HCT116 (cell line): ENCODE results near the gene KIAA0232. TPM values are rescaled to one million over a fixed set of nuclear protein-coding genes. Genes with fewer than 3 reads are reported as not detected.

Experiments used
- ATAC-seq: fragments of 200-7000 bp; cut with Tn5 transposase; 2 replicates; pipeline ENCODE4 v1.9.1; 2020; ENCODE audit warnings: mild to moderate bottlenecking, moderate library complexity
- BruUV-seq: library from RNA; stranded (reverse); fragments of 400-500 nt; replicated peaks from 2 replicates; lab custom pipeline; 2021; lab: Mats Ljungman, UMichigan
- CTCF ChIA-PET: fragments of 300-600 bp; sonication (Branson Sonifier 250); formaldehyde crosslinking; loops from one replicate; lab custom pipeline; 2021; ENCODE audit warnings: antibody characterized with exemption; lab: Charles Lee
- POLR2A ChIA-PET: fragments of 300-600, 350-600 bp; sonication (Branson Sonifier 250); formaldehyde crosslinking; loops from one replicate; lab custom pipeline; 2021; ENCODE audit warnings: antibody characterized with exemption; lab: Charles Lee
- RAD21 ChIA-PET, 2 experiments: fragments of 300-600 bp; sonication (Branson Sonifier 250); formaldehyde crosslinking; loops; one replicate each; lab custom pipeline; 2023; ENCODE audit warnings: low total read pairs in 2 of 2; ENCODE audit not compliant: uncharacterized antibody in 2 of 2, unreplicated experiment in 2 of 2, low non-redundant PET in 1 of 2; lab: Charles Lee
- DNase-seq: peaks from one replicate; pipeline ENCODE4 v3.0.0-alpha.2; 2010; ENCODE audit warnings: low read depth, low spot score
- H2AFZ ChIP-seq: fragments of 200-600 bp; shearing (Covaris generic), sonication (generic); 2 replicates; pipeline ENCODE4 v1.6.1; 2017; ENCODE audit warnings: low read depth, mixed run types, mixed read lengths, antibody characterized with exemption, low read length; ENCODE audit not compliant: poor library complexity, severe bottlenecking
- H3K27ac ChIP-seq: 2 replicates; pipeline ENCODE4 v1.5.1; 2012; ENCODE audit warnings: low read depth, low read length
- H3K27me3 ChIP-seq: fragments of 200-600 bp; sonication (generic); 2 replicates; pipeline ENCODE4 v1.6.1; 2016; ENCODE audit warnings: mixed run types, low read length, mixed read lengths; ENCODE audit not compliant: insufficient read depth
- H3K36me3 ChIP-seq, 2 experiments: fragments of 200-500 bp in 1 of 2; fragments of 200-600 bp in 1 of 2; sonication (Bioruptor generic) in 1 of 2; sonication (generic) in 1 of 2; 2 replicates each; pipeline versions ENCODE4 v1.5.1 to v1.6.1; 2014 to 2016; ENCODE audit warnings: low read length in 2 of 2, inconsistent platforms in 1 of 2, mixed read lengths in 1 of 2, mixed run types in 1 of 2; ENCODE audit not compliant: insufficient read depth in 2 of 2, control insufficient read depth in 1 of 2
- H3K4me1 ChIP-seq, 2 experiments: fragments of 200-600 bp in 1 of 2; sonication (generic) in 1 of 2; 2 replicates each; pipeline versions ENCODE4 v1.5.1 to v1.6.1; 2012 to 2017; ENCODE audit warnings: low read length in 2 of 2, inconsistent platforms in 1 of 2, mild to moderate bottlenecking in 1 of 2, mixed read lengths in 1 of 2, mixed run types in 1 of 2, moderate library complexity in 1 of 2; ENCODE audit not compliant: insufficient read depth in 2 of 2, control insufficient read depth in 1 of 2
- H3K4me2 ChIP-seq: fragments of 200-600 bp; sonication (generic); 2 replicates; pipeline ENCODE4 v1.6.1; 2017; ENCODE audit warnings: mixed run types, low read length, mixed read lengths
- H3K4me3 ChIP-seq, 2 experiments: fragments of 200-600 bp in 1 of 2; sonication (generic) in 1 of 2; replicated peaks in 1 of 2; 2 replicates each; pipeline ENCODE4 v1.5.1; 2011 to 2016; ENCODE audit warnings: low read length in 2 of 2, control low read depth in 1 of 2, low read depth in 1 of 2, mild to moderate bottlenecking in 1 of 2, mixed read lengths in 1 of 2, mixed run types in 1 of 2
- H3K79me2 ChIP-seq: fragments of 200-600 bp; sonication (generic); 2 replicates; pipeline ENCODE4 v1.6.1; 2017; ENCODE audit warnings: mild to moderate bottlenecking, mixed run types, low read length, moderate library complexity, mixed read lengths; ENCODE audit not compliant: insufficient read depth
- H3K9ac ChIP-seq: fragments of 200-600 bp; sonication (generic); 2 replicates; pipeline ENCODE4 v1.6.1; 2016; ENCODE audit warnings: low read length, mixed read lengths
- H3K9me2 ChIP-seq: fragments of 200-600 bp; sonication (generic), shearing (Covaris generic); 2 replicates; pipeline ENCODE4 v1.6.1; 2017; ENCODE audit warnings: mixed run types, mild to moderate bottlenecking, moderate library complexity; ENCODE audit not compliant: insufficient read depth
- H3K9me3 ChIP-seq, 2 experiments: fragments of 200-500 bp in 1 of 2; fragments of 200-600 bp in 1 of 2; sonication (Bioruptor generic) in 1 of 2; sonication (generic) in 1 of 2; 2 replicates each; pipeline ENCODE4 v1.6.1; 2014 to 2017; ENCODE audit warnings: low read length in 2 of 2, mixed read lengths in 2 of 2, inconsistent platforms in 1 of 2, low read depth in 1 of 2, mild to moderate bottlenecking in 1 of 2, mixed run types in 1 of 2, moderate library complexity in 1 of 2; ENCODE audit not compliant: control insufficient read depth in 1 of 2, insufficient read depth in 1 of 2
- H4K20me1 ChIP-seq: fragments of 200-600 bp; sonication (generic), shearing (Covaris generic); 2 replicates; pipeline ENCODE4 v1.6.1; 2017; ENCODE audit warnings: mixed run types, mild to moderate bottlenecking, moderate library complexity; ENCODE audit not compliant: insufficient read depth
- EGR1 ChIP-seq: IDR thresholded peaks from 2 replicates; pipeline ENCODE4 v1.6.1; 2012; ENCODE audit warnings: low read depth
- EZH2 ChIP-seq: fragments of 200-600 bp; sonication (generic); IDR thresholded peaks from 2 replicates; pipeline ENCODE4 v1.6.1; 2017; ENCODE audit warnings: antibody characterized with exemption, mixed run types
- FOSL1 ChIP-seq: IDR thresholded peaks from 2 replicates; pipeline ENCODE4 v1.6.1; 2012; ENCODE audit warnings: low read depth
- JUND ChIP-seq: IDR thresholded peaks from 2 replicates; pipeline ENCODE4 v1.6.1; 2012
- SIN3A ChIP-seq: IDR thresholded peaks from 2 replicates; pipeline ENCODE4 v1.6.1; 2012; ENCODE audit warnings: low read depth
- SP1 ChIP-seq: IDR thresholded peaks from 2 replicates; pipeline ENCODE4 v1.6.1; 2012; ENCODE audit warnings: low read depth
- intact Hi-C: fragments of 100-400 bp; cut with micrococcal nuclease; formaldehyde crosslinking; loops from 2 replicates; pipeline ENCODE4 v1.10.0; 2022
- total RNA-seq: library from RNA; stranded (reverse); gene quantifications from one replicate; pipeline ENCODE4 v1.2.1, GENCODE V29; 2021; ENCODE audit not compliant: unreplicated experiment
- TF ChIP-seq, protein P1 (sequence below): IDR thresholded peaks from 2 replicates; pipeline ENCODE4 v1.6.1; 2012
- TF ChIP-seq, protein P2 (sequence below), 3 experiments: fragments of 200-600 bp in 1 of 3; sonication (generic) in 1 of 3; IDR thresholded peaks in 2 of 3; conservative IDR thresholded peaks in 1 of 3; 2 replicates each; pipeline ENCODE4 v1.5.1; 2012 to 2017; ENCODE audit warnings: low read depth in 2 of 3, low read length in 2 of 3, antibody characterized with exemption in 1 of 3, borderline replicate concordance in 1 of 3, control low read depth in 1 of 3, mild to moderate bottlenecking in 1 of 3, mixed read lengths in 1 of 3, mixed run types in 1 of 3, moderate library complexity in 1 of 3; ENCODE audit not compliant: insufficient read depth in 1 of 3

KIAA0232 gene
- total RNA-seq, 1 experiment from 2014 or later: 18.1 TPM

DNA sequence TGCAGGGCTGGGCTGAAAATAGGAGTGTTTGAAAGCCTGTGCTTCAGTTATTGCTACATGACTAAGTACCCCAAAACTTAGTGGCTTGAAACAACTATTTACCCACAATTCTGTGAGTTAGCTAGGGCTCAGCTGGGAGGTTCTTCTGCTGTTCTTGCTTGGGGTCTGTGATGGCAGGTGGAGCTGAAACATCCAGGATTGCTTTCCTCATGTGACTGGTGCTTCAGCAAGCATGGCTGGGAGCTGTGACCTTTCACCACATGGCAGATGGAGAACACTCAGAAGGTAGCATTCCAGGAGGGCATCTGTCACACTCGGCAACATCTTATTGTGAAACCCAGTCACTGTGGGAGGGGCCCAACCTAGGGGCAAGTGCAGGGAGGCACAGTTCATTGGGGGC, 70.1 kb downstream of the KIAA0232 start:
- Histone ChIP-seq H3K27ac (no peak overlapping the region), H3K27me3 (no peaks in the 10 kb centered on the region), H3K9me3 (no peaks in the 10 kb centered on the region), H3K79me2 (0 out of 2 replicates have a peak, but pooled peaks cover 5% of the 10 kb centered on the region), H3K4me3 (no peak overlapping the region), H3K4me1 (peaks cover 3 to 16% of the 10 kb centered on the region in 2 experiments; a peak in 2 of 4 replicates), H3K4me2 (no peak overlapping the region), H2AFZ (no peak overlapping the region), H3K9ac (no peak overlapping the region), H4K20me1 (0 out of 2 replicates have a peak, but pooled peaks cover 2% of the 10 kb centered on the region), H3K36me3 (0 out of 4 replicates have a peak, but pooled peaks cover 0 to 3% of the 10 kb centered on the region in 2 experiments), H3K9me2 (no peaks in the 10 kb centered on the region)
- TF ChIP-seq, protein P1, sequence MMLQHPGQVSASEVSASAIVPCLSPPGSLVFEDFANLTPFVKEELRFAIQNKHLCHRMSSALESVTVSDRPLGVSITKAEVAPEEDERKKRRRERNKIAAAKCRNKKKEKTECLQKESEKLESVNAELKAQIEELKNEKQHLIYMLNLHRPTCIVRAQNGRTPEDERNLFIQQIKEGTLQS: no peak
- TF ChIP-seq SIN3A (no peak), EGR1 (no peak), SP1 (no peak)
- intact Hi-C loops: no loop called here
- ATAC-seq: no peak
- CTCF ChIA-PET: interaction anchor here (1.5 kb wide), 1 partner anchor 21 kb away, joined by 8 read pairs; no protein-coding TSS in a partner anchor
- BruUV-seq: no TSS peak
- RAD21 ChIA-PET: no interaction called here
- POLR2A ChIA-PET: no interaction called here
- no peak for DNase-seq

DNA sequence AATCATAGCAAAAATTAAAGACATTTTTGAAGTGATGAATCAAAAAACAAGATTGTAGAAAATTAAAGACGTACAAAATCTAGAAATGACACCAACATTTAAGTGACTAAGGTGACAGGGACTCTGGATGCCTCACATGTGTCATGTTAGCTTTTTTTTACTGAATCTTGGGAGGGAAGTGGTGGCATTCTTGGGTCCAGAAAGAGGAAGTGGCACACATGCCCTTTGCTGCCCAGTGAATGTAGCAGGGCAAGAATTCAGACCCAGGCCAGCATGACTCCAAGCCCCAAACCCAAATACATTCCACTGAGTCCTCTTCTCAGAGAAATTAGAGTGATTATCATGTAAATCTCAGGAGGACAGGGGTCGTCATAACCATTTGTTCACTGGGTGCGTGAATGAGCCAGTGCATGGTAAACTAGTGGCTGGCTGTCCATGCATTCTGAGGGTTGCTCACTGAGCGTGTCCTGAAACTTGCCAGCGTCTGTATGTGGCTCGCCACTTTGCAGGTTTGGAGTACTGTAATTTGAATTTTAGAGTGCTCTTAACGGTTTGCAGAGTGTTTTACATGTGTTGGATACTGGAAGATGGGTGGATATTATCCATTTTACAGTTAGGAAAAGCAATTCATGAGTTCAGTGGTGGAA, 71.7 kb downstream of the KIAA0232 start:
- no peak for ATAC-seq
- H3K36me3 ChIP-seq: peaks cover 0 to 8% of the 10 kb centered on the region in 2 experiments; a peak in 1 of 4 replicates
- RAD21 ChIA-PET: no interaction called here

More for the DNA sequence above, 71.7 kb downstream of the KIAA0232 start:
- Histone ChIP-seq H3K4me3 (no peak overlapping the region), H3K27me3 (no peaks in the 10 kb centered on the region), H4K20me1 (0 out of 2 replicates have a peak, but pooled peaks cover 2% of the 10 kb centered on the region), H3K27ac (no peak overlapping the region), H3K9ac (no peak overlapping the region), H2AFZ (no peak overlapping the region), H3K4me2 (no peak overlapping the region), H3K9me3 (no peaks in the 10 kb centered on the region), H3K4me1 (peaks cover 3 to 16% of the 10 kb centered on the region in 2 experiments; a peak in 2 of 4 replicates), H3K9me2 (no peaks in the 10 kb centered on the region), H3K79me2 (0 out of 2 replicates have a peak, but pooled peaks cover 5% of the 10 kb centered on the region)
- POLR2A ChIA-PET: no interaction called here
- CTCF ChIA-PET: no interaction called here
- intact Hi-C loops: no loop called here
- no TSS peak for BruUV-seq
- no peak for DNase-seq
- no peak for TF ChIP-seq JUND
- TF ChIP-seq, protein P1: no peak
- TF ChIP-seq, protein P2, sequence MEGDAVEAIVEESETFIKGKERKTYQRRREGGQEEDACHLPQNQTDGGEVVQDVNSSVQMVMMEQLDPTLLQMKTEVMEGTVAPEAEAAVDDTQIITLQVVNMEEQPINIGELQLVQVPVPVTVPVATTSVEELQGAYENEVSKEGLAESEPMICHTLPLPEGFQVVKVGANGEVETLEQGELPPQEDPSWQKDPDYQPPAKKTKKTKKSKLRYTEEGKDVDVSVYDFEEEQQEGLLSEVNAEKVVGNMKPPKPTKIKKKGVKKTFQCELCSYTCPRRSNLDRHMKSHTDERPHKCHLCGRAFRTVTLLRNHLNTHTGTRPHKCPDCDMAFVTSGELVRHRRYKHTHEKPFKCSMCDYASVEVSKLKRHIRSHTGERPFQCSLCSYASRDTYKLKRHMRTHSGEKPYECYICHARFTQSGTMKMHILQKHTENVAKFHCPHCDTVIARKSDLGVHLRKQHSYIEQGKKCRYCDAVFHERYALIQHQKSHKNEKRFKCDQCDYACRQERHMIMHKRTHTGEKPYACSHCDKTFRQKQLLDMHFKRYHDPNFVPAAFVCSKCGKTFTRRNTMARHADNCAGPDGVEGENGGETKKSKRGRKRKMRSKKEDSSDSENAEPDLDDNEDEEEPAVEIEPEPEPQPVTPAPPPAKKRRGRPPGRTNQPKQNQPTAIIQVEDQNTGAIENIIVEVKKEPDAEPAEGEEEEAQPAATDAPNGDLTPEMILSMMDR (IDR thresholded peaks at IDR 0.05 in 2 of 3, conservative IDR thresholded peaks at IDR 0.05 in 1 of 3; ENCODE audit: borderline replicate concordance in 1 of 3, insufficient read depth in 1 of 3, low read depth in 2 of 3, low read length in 2 of 3): no peak
- no peak for TF ChIP-seq SP1
- no peak for TF ChIP-seq EZH2
- no peak for TF ChIP-seq FOSL1
- TF ChIP-seq SIN3A: no peak
